22Rv1 (cell line): Measurements from ENCODE around the gene ABCA2.

ENCODE experiments used
- ZFX ChIP-seq: fragments of 450-650 bp; IDR thresholded peaks from 2 replicates; pipeline ENCODE4 v1.6.1; 2017; ENCODE audit warnings: antibody characterized with exemption, borderline replicate concordance
- TF ChIP-seq, protein P1 (sequence below): fragments of 450-650 bp; IDR thresholded peaks from 2 replicates; pipeline ENCODE4 v1.5.1; 2017; ENCODE audit warnings: mild to moderate bottlenecking

- TF ChIP-seq, protein P1, sequence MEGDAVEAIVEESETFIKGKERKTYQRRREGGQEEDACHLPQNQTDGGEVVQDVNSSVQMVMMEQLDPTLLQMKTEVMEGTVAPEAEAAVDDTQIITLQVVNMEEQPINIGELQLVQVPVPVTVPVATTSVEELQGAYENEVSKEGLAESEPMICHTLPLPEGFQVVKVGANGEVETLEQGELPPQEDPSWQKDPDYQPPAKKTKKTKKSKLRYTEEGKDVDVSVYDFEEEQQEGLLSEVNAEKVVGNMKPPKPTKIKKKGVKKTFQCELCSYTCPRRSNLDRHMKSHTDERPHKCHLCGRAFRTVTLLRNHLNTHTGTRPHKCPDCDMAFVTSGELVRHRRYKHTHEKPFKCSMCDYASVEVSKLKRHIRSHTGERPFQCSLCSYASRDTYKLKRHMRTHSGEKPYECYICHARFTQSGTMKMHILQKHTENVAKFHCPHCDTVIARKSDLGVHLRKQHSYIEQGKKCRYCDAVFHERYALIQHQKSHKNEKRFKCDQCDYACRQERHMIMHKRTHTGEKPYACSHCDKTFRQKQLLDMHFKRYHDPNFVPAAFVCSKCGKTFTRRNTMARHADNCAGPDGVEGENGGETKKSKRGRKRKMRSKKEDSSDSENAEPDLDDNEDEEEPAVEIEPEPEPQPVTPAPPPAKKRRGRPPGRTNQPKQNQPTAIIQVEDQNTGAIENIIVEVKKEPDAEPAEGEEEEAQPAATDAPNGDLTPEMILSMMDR = no peak
- TF ChIP-seq ZFX = no peak
Measured at GRCh38 chr9:136964171-136964689, 63.8 kb downstream of the ABCA2 start.
